Activated naive CD8-positive, alpha-beta T cell (primary cell): ENCODE results near the gene DNAJC6.

Source experiments
- H3K27ac Mint-ChIP-seq: one replicate; pipeline ENCODE4 v1.8.0; 2021; ENCODE audit warnings: mixed read lengths
- H3K27me3 Mint-ChIP-seq: one replicate; pipeline ENCODE4 v1.8.0; 2021; ENCODE audit warnings: mixed read lengths
- H3K36me3 Mint-ChIP-seq: one replicate; pipeline ENCODE4 v1.8.0; 2021; ENCODE audit warnings: mixed read lengths
- H3K4me1 Mint-ChIP-seq: one replicate; pipeline ENCODE4 v1.8.0; 2021; ENCODE audit warnings: low read depth, mixed read lengths
- H3K4me3 Mint-ChIP-seq: one replicate; pipeline ENCODE4 v1.8.0; 2021; ENCODE audit warnings: mild to moderate bottlenecking, mixed read lengths
- H3K9me3 Mint-ChIP-seq: one replicate; pipeline ENCODE4 v1.8.0; 2021; ENCODE audit warnings: low read depth, mixed read lengths

DNAJC6 gene

DNA sequence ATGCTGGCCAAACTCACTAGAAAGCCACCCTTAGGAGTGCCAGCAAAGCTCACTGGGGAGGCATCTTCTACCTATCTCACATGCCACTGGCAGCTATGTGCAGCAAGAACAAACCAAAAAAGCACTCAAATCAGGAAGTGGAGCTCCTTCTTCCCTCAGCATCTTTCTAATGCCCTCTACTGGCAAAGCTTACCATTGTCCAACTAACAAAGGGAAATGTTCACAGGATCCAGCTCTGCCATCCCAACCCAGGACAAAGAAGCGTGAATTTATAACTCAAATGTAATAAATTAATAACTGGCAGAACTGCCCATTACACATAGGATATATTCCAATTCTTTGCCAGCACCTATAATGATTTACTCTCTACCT, 150.0 kb downstream of the DNAJC6 start:
- Mint-ChIP-seq H3K4me1 (peaks cover 18% of the 10 kb centered on the region), H3K4me3 (no peak overlapping the region), H3K36me3 (peaks cover 15% of the 10 kb centered on the region), H3K27ac (no peak overlapping the region), H3K27me3 (no peaks in the 10 kb centered on the region), H3K9me3 (peaks cover 14% of the 10 kb centered on the region)
